Tibial nerve (tissue), 4 donors: ENCODE results near the gene CSNK1D. TPM values are rescaled to one million over a fixed set of nuclear protein-coding genes. Genes with fewer than 3 reads are reported as not detected.
A peak's percentile ranks its signal among the peaks of the same experiment; 100 is the strongest.
"Not testable (repeated sequence)": the region's sequence is repeated elsewhere in the genome, so short reads cannot be mapped to it uniquely, and the experiment has no call there.

Experiments used
- DNase-seq, 2 donors: peaks; one replicate each; pipeline ENCODE4 v3.0.0-alpha.2; 2019; ENCODE audit warnings: low spot score in 2 of 2
- H3K27ac ChIP-seq, 4 donors: fragments of 200-600 bp; sonication (generic) in 3 of 4; one replicate each; pipeline ENCODE4 v1.5.1; 2017 to 2019; ENCODE audit warnings: mild to moderate bottlenecking in 1 of 4
- H3K27me3 ChIP-seq, 2 donors: fragments of 200-600 bp; sonication (generic) in 1 of 2; one replicate each; pipeline versions ENCODE4 v1.5.1 to v1.6.0; 2017 to 2019
- H3K36me3 ChIP-seq, 3 donors: fragments of 200-600 bp; sonication (generic); one replicate each; pipeline ENCODE4 v1.5.1; 2018 to 2019
- H3K4me1 ChIP-seq, 4 donors: fragments of 200-600 bp; sonication (generic) in 3 of 4; one replicate each; pipeline ENCODE4 v1.5.1; 2017 to 2019
- H3K4me3 ChIP-seq, 4 donors: fragments of 200-600 bp; sonication (generic) in 3 of 4; one replicate each; pipeline ENCODE4 v1.5.1; 2017 to 2019; ENCODE audit warnings: mild to moderate bottlenecking in 1 of 4, moderate library complexity in 1 of 4
- H3K9me3 ChIP-seq, 4 donors: fragments of 200-600 bp; sonication (generic) in 3 of 4; one replicate each; pipeline ENCODE4 v1.5.1; 2017 to 2019
- CTCF ChIP-seq, 5 experiments: fragments of 200-600 bp in 3 of 5; fragments of 450-650 bp in 2 of 5; sonication (generic) in 3 of 5; IDR thresholded peaks; one replicate each; pipeline ENCODE4 v1.5.1; 2016 to 2019; ENCODE audit warnings: antibody characterized with exemption in 5 of 5, mild to moderate bottlenecking in 3 of 5, moderate library complexity in 2 of 5
- EP300 ChIP-seq, 2 donors: sonication (generic); formaldehyde crosslinking; IDR thresholded peaks; one replicate each; pipeline ENCODE4 v1.6.1; 2017; ENCODE audit warnings: antibody characterized with exemption in 2 of 2, mild to moderate bottlenecking in 1 of 2
- POLR2A ChIP-seq, 2 donors: fragments of 450-650 bp; IDR thresholded peaks; one replicate each; pipeline ENCODE4 v1.6.1; 2017; ENCODE audit warnings: antibody characterized with exemption in 2 of 2, mild to moderate bottlenecking in 2 of 2, moderate library complexity in 2 of 2
- WGBS, 2 donors: methylation state at CpG; one replicate each; pipeline ENCODE4 v1.1.5; 2018; 5-methylcytosine and 5-hydroxymethylcytosine counted together
- total RNA-seq, 4 donors: library from RNA; depleted of rRNA; stranded (reverse); fragments of >200 nt; gene quantifications; one replicate each; pipeline ENCODE4 v1.1.0, GENCODE V29; 2016

Gene CSNK1D
- total RNA-seq, 4 donors from 2014 or later, result 93.9 to 160 (median 124) TPM

- WGBS, 2 donors, result 77 to 85% methylated on average over 9 of the region's 9 CpGs
- no peaks in the 10 kb centered on the region for H3K27me3 ChIP-seq
- H3K9me3 ChIP-seq, result no peaks in the 10 kb centered on the region
- H3K4me3 ChIP-seq, result no peak overlapping the region
- no peak for DNase-seq
- TF ChIP-seq EP300 (IDR thresholded peaks at IDR 0.05), result no peak
- TF ChIP-seq CTCF (IDR thresholded peaks at IDR 0.05), result no peak
- TF ChIP-seq POLR2A (IDR thresholded peaks at IDR 0.05), result no peak
- H3K36me3 ChIP-seq, result peaks cover 4 to 76% (median 39%) of the 10 kb centered on the region in 3 donors
- peaks cover 0 to 42% (median 27%) of the 10 kb centered on the region in 4 donors for H3K4me1 ChIP-seq
- no peak overlapping the region for H3K27ac ChIP-seq
Measured at GRCh38 chr17:82263641-82264040, 9.9 kb downstream of the CSNK1D start.

- Histone ChIP-seq H3K27me3 (no peaks in the 10 kb centered on the region), H3K4me3 (no peak overlapping the region), H3K36me3 (peaks cover 4 to 87% (median 39%) of the 10 kb centered on the region in 3 donors), H3K9me3 (no peaks in the 10 kb centered on the region), H3K27ac (no peak overlapping the region), H3K4me1 (peaks cover 0 to 35% (median 16%) of the 10 kb centered on the region in 4 donors)
- no peak for TF ChIP-seq CTCF (IDR thresholded peaks at IDR 0.05)
- no peak for TF ChIP-seq EP300 (IDR thresholded peaks at IDR 0.05)
- TF ChIP-seq POLR2A (IDR thresholded peaks at IDR 0.05), result no peak
- DNase-seq, result no peak
- WGBS, 2 donors, result 64 to 76% methylated on average over 4 of the region's 4 CpGs
Measured at GRCh38 chr17:82262344-82262743, 11.2 kb downstream of the CSNK1D start.

- WGBS, 2 donors, result 91 to 95% methylated on average over 8 of the region's 8 CpGs
- H3K27ac ChIP-seq, H3K27me3 ChIP-seq, DNase-seq, H3K4me3 ChIP-seq, H3K9me3 ChIP-seq: not testable (repeated sequence)
- Histone ChIP-seq H3K36me3 (peaks cover 4 to 97% (median 32%) of the 10 kb centered on the region in 3 donors), H3K4me1 (peaks cover 0 to 20% (median 2%) of the 10 kb centered on the region in 4 donors)
Measured at GRCh38 chr17:82259972-82260961, 13.2 kb downstream of the CSNK1D start.

GRCh38 chr17:82258555-82258954 is 14.9 kb downstream of the CSNK1D start:
- H3K36me3 ChIP-seq, result peaks cover 4 to 97% (median 22%) of the 10 kb centered on the region in 3 donors
- H3K27ac ChIP-seq, result no peak overlapping the region
- TF ChIP-seq CTCF (IDR thresholded peaks at IDR 0.05) (no peak), POLR2A (IDR thresholded peaks at IDR 0.05) (no peak), EP300 (IDR thresholded peaks at IDR 0.05) (no peak)
- no peaks in the 10 kb centered on the region for H3K9me3 ChIP-seq
- WGBS, 2 donors, result 75% methylated on average over 5 of the region's 5 CpGs
- no peak for DNase-seq
- H3K27me3 ChIP-seq, result no peaks in the 10 kb centered on the region
- H3K4me3 ChIP-seq, result no peak overlapping the region
- H3K4me1 ChIP-seq, result peaks cover 0 to 17% (median 2%) of the 10 kb centered on the region in 4 donors

- Histone ChIP-seq H3K9me3 (no peaks in the 10 kb centered on the region), H3K36me3 (peaks cover 4 to 97% (median 23%) of the 10 kb centered on the region in 3 donors), H3K27ac (peak overlapping the region in 2 of 4 donors; percentile 22 to 31), H3K4me3 (no peak overlapping the region), H3K27me3 (no peaks in the 10 kb centered on the region), H3K4me1 (peaks cover 0 to 12% (median 2%) of the 10 kb centered on the region in 4 donors)
- 39 to 58% methylated on average over 10 of the region's 10 CpGs for WGBS, 2 donors
- no peak for DNase-seq
- TF ChIP-seq EP300 (IDR thresholded peaks at IDR 0.05) (no peak), POLR2A (IDR thresholded peaks at IDR 0.05) (no peak), CTCF (IDR thresholded peaks at IDR 0.05) (no peak)
Measured at GRCh38 chr17:82257473-82257872, 16.0 kb downstream of the CSNK1D start.
